ENCODE results near the gene COA7.

The COA7 gene

DNA sequence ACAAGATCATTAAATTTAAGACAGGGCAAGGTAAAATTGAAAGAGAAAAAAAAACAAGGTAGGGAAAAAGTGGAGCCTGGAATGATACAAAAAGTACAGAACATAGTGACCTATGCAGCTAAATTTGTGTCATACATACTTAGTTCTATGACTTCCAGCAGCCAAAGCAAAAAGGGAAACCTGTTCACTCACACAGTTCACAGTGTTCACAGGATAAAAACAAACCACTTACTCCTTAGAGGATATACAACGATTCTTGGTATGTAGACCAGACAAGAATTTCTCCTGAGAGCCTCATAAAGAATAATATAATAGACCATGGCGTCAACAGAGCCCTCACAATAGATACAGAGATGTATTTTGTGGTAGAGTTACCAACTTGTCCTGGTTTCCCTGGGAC lies 27.5 kb downstream of the COA7 start:
- POLR2A ChIA-PET = no interaction called here
- peak; percentile 12 for DNase-seq (ENCODE audit: low read depth, low spot score)
- H3K4me3 ChIP-seq (ENCODE audit: low read depth, low read length) = no peak overlapping the region
- TF ChIP-seq, protein P1, sequence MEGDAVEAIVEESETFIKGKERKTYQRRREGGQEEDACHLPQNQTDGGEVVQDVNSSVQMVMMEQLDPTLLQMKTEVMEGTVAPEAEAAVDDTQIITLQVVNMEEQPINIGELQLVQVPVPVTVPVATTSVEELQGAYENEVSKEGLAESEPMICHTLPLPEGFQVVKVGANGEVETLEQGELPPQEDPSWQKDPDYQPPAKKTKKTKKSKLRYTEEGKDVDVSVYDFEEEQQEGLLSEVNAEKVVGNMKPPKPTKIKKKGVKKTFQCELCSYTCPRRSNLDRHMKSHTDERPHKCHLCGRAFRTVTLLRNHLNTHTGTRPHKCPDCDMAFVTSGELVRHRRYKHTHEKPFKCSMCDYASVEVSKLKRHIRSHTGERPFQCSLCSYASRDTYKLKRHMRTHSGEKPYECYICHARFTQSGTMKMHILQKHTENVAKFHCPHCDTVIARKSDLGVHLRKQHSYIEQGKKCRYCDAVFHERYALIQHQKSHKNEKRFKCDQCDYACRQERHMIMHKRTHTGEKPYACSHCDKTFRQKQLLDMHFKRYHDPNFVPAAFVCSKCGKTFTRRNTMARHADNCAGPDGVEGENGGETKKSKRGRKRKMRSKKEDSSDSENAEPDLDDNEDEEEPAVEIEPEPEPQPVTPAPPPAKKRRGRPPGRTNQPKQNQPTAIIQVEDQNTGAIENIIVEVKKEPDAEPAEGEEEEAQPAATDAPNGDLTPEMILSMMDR (IDR thresholded peaks at IDR 0.05; ENCODE audit: insufficient read depth, low read length, missing control alignments) = no peak
- CTCF ChIA-PET = no interaction called here

GRCh38 chr1:52669696-52670095 lies 28.5 kb downstream of the COA7 start:
- ChIA-PET CTCF (interaction anchor here (0.8 to 2.0 kb wide), 4 partner anchors 13 to 302 kb away, joined by 3 to 7 read pairs (median 4); no protein-coding TSS in a partner anchor), POLR2A (interaction anchor here (0.5 kb wide), 1 partner anchor 209 kb away, joined by 3 read pairs; no protein-coding TSS in a partner anchor)

DNA sequence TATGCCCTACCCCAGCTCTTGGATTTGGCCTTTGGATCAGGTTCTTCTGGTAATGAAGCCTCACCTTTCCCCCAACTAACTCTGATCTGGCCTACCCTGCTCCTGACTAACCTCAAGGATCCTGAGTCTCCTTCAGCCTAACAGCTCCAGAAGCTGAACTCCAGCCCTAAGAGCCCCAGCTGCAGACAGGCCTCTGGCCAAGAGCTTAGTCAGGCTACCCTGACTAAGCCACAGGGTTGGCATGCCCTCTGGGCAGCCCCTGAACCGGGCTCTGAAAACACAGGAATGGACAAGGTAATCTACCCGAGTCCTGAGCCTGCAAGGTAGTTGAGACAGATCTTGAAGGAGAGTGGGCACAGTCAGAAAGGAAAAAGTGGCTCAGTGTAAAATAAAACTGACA lies 29.4 kb downstream of the COA7 start:
- no peak overlapping the region for H3K4me3 ChIP-seq (ENCODE audit: low read depth, low read length)
- ChIA-PET CTCF (interaction anchor here (0.8 to 2.0 kb wide), 3 partner anchors 16 to 301 kb away, joined by 3 to 7 read pairs (median 5); no protein-coding TSS in a partner anchor), POLR2A (no interaction called here)
- no peak for DNase-seq (ENCODE audit: low read depth, low spot score)
- TF ChIP-seq, protein P1 (IDR thresholded peaks at IDR 0.05; ENCODE audit: insufficient read depth, low read length, missing control alignments) = no peak

More at GRCh38 chr1:52669696-52670095, 28.5 kb downstream of the COA7 start:
- H3K4me3 ChIP-seq (ENCODE audit: low read depth, low read length) = no peak overlapping the region
- TF ChIP-seq, protein P1 (IDR thresholded peaks at IDR 0.05; ENCODE audit: insufficient read depth, low read length, missing control alignments) = no peak
- DNase-seq (ENCODE audit: low read depth, low spot score) = peak; percentile 56

DNA sequence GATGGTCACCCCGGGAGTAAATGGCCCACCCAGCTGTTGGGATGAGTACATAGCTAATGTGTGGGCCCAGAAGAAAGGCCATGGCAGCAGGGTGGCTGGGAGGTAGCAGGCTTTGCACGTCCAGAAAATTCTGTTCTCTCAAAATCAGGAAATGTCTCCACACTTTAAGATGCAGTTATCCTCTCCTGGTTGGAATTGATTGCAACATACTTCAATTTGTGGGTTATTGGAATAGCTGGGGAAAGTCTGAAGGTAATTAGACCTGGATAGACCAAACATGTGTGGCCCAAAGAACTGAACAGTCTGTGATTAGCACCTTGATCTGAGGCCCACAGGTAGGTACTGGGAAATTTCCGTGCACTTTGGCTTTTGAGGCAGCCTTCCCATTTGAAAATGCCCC lies 30.2 kb downstream of the COA7 start:
- POLR2A ChIA-PET = no interaction called here
- TF ChIP-seq, protein P1 (IDR thresholded peaks at IDR 0.05; ENCODE audit: insufficient read depth, low read length, missing control alignments) = no peak
- CTCF ChIA-PET = interaction anchor here (0.6 to 2.0 kb wide), 2 partner anchors 18 to 304 kb away, joined by 3 to 7 read pairs; no protein-coding TSS in a partner anchor
- H3K4me3 ChIP-seq (ENCODE audit: low read depth, low read length) = no peak overlapping the region
- no peak for DNase-seq (ENCODE audit: low read depth, low spot score)

GRCh38 chr1:52667290-52667689 lies 30.9 kb downstream of the COA7 start:
- CTCF ChIA-PET = interaction anchor here (0.6 to 3.0 kb wide), 3 partner anchors 19 to 304 kb away, joined by 3 to 17 read pairs (median 4); no protein-coding TSS in a partner anchor
- H3K4me3 ChIP-seq (ENCODE audit: low read depth, low read length) = no peak overlapping the region
- DNase-seq (ENCODE audit: low read depth, low spot score) = no peak
- POLR2A ChIA-PET = no interaction called here
- TF ChIP-seq, protein P1 (IDR thresholded peaks at IDR 0.05; ENCODE audit: insufficient read depth, low read length, missing control alignments) = no peak

- TF ChIP-seq, protein P1 (IDR thresholded peaks at IDR 0.05; ENCODE audit: insufficient read depth, low read length, missing control alignments) = no peak
- CTCF ChIA-PET = interaction anchor here (1.2 to 3.0 kb wide), 2 partner anchors 21 to 239 kb away, joined by 4 to 17 read pairs; no protein-coding TSS in a partner anchor
- POLR2A ChIA-PET = no interaction called here
- no peak overlapping the region for H3K4me3 ChIP-seq (ENCODE audit: low read depth, low read length)
- no peak for DNase-seq (ENCODE audit: low read depth, low spot score)
Measured at GRCh38 chr1:52665006-52665941, 32.9 kb downstream of the COA7 start.
